Esophagus squamous epithelium (tissue), 5 donors: Measurements from ENCODE around the gene TPSAB1. TPM values are rescaled to one million over a fixed set of nuclear protein-coding genes. Genes with fewer than 3 reads are reported as not detected.

ENCODE experiments used
- DNase-seq: peaks from one replicate; lab custom pipeline; 2025; lab: John Stamatoyannopoulos, UW
- H3K27ac ChIP-seq, 4 donors: fragments of 200-600 bp; sonication (generic); one replicate each; pipeline ENCODE4 v1.5.1; 2016 to 2019; ENCODE audit warnings: mild to moderate bottlenecking in 1 of 4
- H3K27me3 ChIP-seq, 4 donors: fragments of 200-600 bp; sonication (generic); 1 replicate in 3 of 4; 2 replicates in 1 of 4; pipeline versions ENCODE4 v1.5.1 to v1.6.0; 2017 to 2021; ENCODE audit warnings: antibody characterized with exemption in 1 of 4
- H3K36me3 ChIP-seq, 3 donors: fragments of 200-600 bp; sonication (generic); one replicate each; pipeline ENCODE4 v1.5.1; 2016 to 2019
- H3K4me1 ChIP-seq, 3 donors: fragments of 200-600 bp; sonication (generic); one replicate each; pipeline ENCODE4 v1.5.1; 2017 to 2019
- H3K4me3 ChIP-seq, 4 donors: fragments of 200-600 bp; sonication (generic); 1 replicate in 3 of 4; 2 replicates in 1 of 4; pipeline ENCODE4 v1.5.1; 2016 to 2019; ENCODE audit warnings: mild to moderate bottlenecking in 2 of 4, moderate library complexity in 1 of 4
- H3K9me3 ChIP-seq, 3 donors: fragments of 200-600 bp; sonication (generic); one replicate each; pipeline ENCODE4 v1.5.1; 2016 to 2019
- CTCF ChIP-seq, 6 experiments: fragments of 450-650 bp in 4 of 6; fragments of 200-600 bp in 2 of 6; sonication (generic) in 2 of 6; IDR thresholded peaks; one replicate each; pipeline ENCODE4 v1.5.1; 2016 to 2019; ENCODE audit warnings: antibody characterized with exemption in 6 of 6, mild to moderate bottlenecking in 4 of 6, moderate library complexity in 4 of 6
- POLR2A ChIP-seq, 4 donors: fragments of 450-650 bp; IDR thresholded peaks; one replicate each; pipeline ENCODE4 v1.6.1; 2017; ENCODE audit warnings: antibody characterized with exemption in 4 of 4, mild to moderate bottlenecking in 4 of 4, moderate library complexity in 3 of 4
- WGBS, 2 donors: methylation state at CpG; one replicate each; pipeline ENCODE4 v1.1.5; 2018; 5-methylcytosine and 5-hydroxymethylcytosine counted together
- intact Hi-C: fragments of 100-400 bp; cut with DNase I; formaldehyde crosslinking; loops from one replicate; pipeline ENCODE4 v1.15.0; 2022
- total RNA-seq, 4 donors: library from RNA; depleted of rRNA; stranded (reverse); fragments of >200 nt; gene quantifications; one replicate each; pipeline ENCODE4 v1.1.0, GENCODE V29; 2016
- donor health status: DM: yes; HTN: yes; CAD: no.

The TPSAB1 gene
- total RNA-seq, 4 donors from 2014 or later, result 3.0 to 395 (median 16.7) TPM

- peaks cover 0 to 4% (median 0%) of the 10 kb centered on the region in 3 donors for H3K4me1 ChIP-seq
- DNase-seq, result no peak
- H3K9me3 ChIP-seq, result no peaks in the 10 kb centered on the region
- no peak overlapping the region for H3K4me3 ChIP-seq
- 83% methylated on average over 8 of the region's 19 CpGs for WGBS, 2 donors
- H3K27me3 ChIP-seq, result peaks cover 0 to 12% (median 0%) of the 10 kb centered on the region in 4 donors
- H3K36me3 ChIP-seq, result no peaks in the 10 kb centered on the region
- no peak overlapping the region for H3K27ac ChIP-seq
- intact Hi-C loops, result no loop called here
- no peak for TF ChIP-seq POLR2A (IDR thresholded peaks at IDR 0.05)
- no peak for TF ChIP-seq CTCF (IDR thresholded peaks at IDR 0.05)
These were observed 41.0 kb upstream of the TPSAB1 start for GRCh38 chr16:1199347-1200013.

DNA sequence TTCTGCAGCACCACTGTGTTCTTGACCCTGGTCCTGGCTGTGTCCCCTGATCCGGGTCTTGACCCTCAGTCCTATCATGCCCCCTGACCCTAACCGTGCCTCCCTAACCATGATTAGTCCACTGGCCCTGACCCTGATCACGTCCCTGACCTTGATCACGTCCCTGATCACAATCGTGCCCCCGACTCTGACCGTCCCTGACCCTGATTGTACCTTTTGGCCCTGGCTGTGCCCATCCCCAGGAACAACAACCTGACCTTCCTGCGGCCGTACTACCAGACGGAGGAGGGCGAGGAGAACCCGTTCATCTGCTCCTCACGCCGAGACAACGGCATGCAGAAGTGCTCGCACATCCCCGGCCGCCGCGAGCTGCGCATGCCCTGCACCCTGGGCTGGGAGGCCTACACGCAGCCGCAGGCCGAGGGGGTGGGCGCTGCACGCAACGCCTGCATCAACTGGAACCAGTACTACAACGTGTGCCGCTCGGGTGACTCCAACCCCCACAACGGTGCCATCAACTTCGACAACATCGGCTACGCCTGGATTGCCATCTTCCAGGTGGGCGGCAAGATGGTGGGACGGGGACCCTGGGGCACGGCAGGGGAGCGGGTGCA, 40.4 kb upstream of the TPSAB1 start:
- TF ChIP-seq CTCF (IDR thresholded peaks at IDR 0.05), result no peak
- TF ChIP-seq POLR2A (IDR thresholded peaks at IDR 0.05), result no peak
- Histone ChIP-seq H3K27ac (no peak overlapping the region), H3K36me3 (no peaks in the 10 kb centered on the region), H3K9me3 (no peaks in the 10 kb centered on the region), H3K4me1 (no peaks in the 10 kb centered on the region), H3K27me3 (peaks cover 0 to 9% (median 0%) of the 10 kb centered on the region in 4 donors), H3K4me3 (no peak overlapping the region)
- 88% methylated on average over 13 to 27 of the region's 38 CpGs for WGBS, 2 donors
- intact Hi-C loops, result no loop called here
- DNase-seq, result no peak

DNA sequence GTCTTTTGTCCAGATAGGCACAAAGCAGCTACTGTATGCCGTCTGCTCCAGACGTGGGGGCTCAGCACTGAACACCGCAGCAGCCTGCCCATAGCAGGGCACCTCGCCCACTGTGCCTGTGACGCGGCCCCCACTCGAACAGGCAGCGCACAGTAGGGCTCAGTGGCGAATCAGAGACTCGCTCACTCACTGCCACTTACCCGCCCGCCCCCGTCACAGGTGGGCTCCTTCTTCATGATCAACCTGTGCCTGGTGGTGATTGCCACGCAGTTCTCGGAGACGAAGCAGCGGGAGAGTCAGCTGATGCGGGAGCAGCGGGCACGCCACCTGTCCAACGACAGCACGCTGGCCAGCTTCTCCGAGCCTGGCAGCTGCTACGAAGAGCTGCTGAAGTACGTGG, 39.1 kb upstream of the TPSAB1 start:
- no peak for DNase-seq
- 78 to 80% methylated on average over 7 to 23 of the region's 25 CpGs for WGBS, 2 donors

GRCh38 chr16:1202274-1202673, 38.2 kb upstream of the TPSAB1 start:
- peaks cover 0 to 14% (median 0%) of the 10 kb centered on the region in 4 donors for H3K27me3 ChIP-seq
- H3K27ac ChIP-seq, result no peak overlapping the region
- intact Hi-C loops, result no loop called here
- no peaks in the 10 kb centered on the region for H3K9me3 ChIP-seq
- H3K4me1 ChIP-seq, result no peaks in the 10 kb centered on the region
- peaks cover 0 to 4% (median 0%) of the 10 kb centered on the region in 3 donors for H3K36me3 ChIP-seq
- 80% methylated on average over 1 of the region's 18 CpGs for WGBS, 2 donors
- no peak overlapping the region for H3K4me3 ChIP-seq
- no peak for DNase-seq
- TF ChIP-seq POLR2A (IDR thresholded peaks at IDR 0.05) (no peak), CTCF (IDR thresholded peaks at IDR 0.05) (no peak)

More for the DNA sequence above, 39.1 kb upstream of the TPSAB1 start:
- H3K27ac ChIP-seq, result no peak overlapping the region
- peaks cover 0 to 14% (median 0%) of the 10 kb centered on the region in 4 donors for H3K27me3 ChIP-seq
- no peaks in the 10 kb centered on the region for H3K36me3 ChIP-seq
- H3K9me3 ChIP-seq, result no peaks in the 10 kb centered on the region
- H3K4me1 ChIP-seq, result no peaks in the 10 kb centered on the region
- intact Hi-C loops, result no loop called here
- TF ChIP-seq CTCF (IDR thresholded peaks at IDR 0.05) (no peak), POLR2A (IDR thresholded peaks at IDR 0.05) (no peak)
- no peak overlapping the region for H3K4me3 ChIP-seq

DNA sequence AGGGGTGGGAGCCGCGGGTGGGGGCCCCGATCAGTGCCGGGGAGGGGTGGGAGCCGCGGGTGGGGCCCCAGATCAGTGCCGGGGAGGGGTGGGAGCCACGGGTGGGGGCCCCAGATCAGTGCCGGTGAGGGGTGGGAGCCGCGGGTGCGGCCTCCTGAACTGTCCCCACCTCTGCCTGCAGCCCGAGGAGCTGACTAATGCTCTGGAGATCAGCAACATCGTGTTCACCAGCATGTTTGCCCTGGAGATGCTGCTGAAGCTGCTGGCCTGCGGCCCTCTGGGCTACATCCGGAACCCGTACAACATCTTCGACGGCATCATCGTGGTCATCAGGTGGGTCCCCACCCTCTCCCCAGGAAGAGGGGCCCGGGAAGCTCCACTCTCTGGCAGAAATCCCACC, 35.6 kb upstream of the TPSAB1 start:
- intact Hi-C loops, result no loop called here
- Histone ChIP-seq H3K9me3 (no peaks in the 10 kb centered on the region), H3K4me1 (no peaks in the 10 kb centered on the region), H3K4me3 (no peak overlapping the region), H3K27ac (no peak overlapping the region), H3K27me3 (peaks cover 0 to 14% (median 0%) of the 10 kb centered on the region in 4 donors), H3K36me3 (peaks cover 0 to 18% (median 0%) of the 10 kb centered on the region in 3 donors)
- 60% methylated on average over 1 of the region's 21 CpGs; no CpG with 5 or more reads in 1 of the 2 donors for WGBS, 2 donors
- TF ChIP-seq CTCF (IDR thresholded peaks at IDR 0.05) (no peak), POLR2A (IDR thresholded peaks at IDR 0.05) (no peak)
- DNase-seq, result no peak
